Endodermal cell (in vitro differentiated cells): ENCODE results near the gene FN1. TPM values are rescaled to one million over a fixed set of nuclear protein-coding genes. Genes with fewer than 3 reads are reported as not detected.

Experiments
- DNase-seq: peaks from one replicate; pipeline ENCODE4 v3.0.0-alpha.2; 2017
- H3K27ac ChIP-seq: 2 replicates; pipeline ENCODE4 v1.5.1; 2013; ENCODE audit warnings: mild to moderate bottlenecking, low read depth, low read length, moderate library complexity
- H3K27me3 ChIP-seq: 2 replicates; pipeline ENCODE4 v1.6.1; 2013; ENCODE audit warnings: mild to moderate bottlenecking, low read length, moderate library complexity; ENCODE audit not compliant: insufficient read depth, control insufficient read depth, poor library complexity, severe bottlenecking
- H3K36me3 ChIP-seq: 2 replicates; pipeline ENCODE4 v1.7.0; 2013; ENCODE audit warnings: mild to moderate bottlenecking, low read length, moderate library complexity; ENCODE audit not compliant: control insufficient read depth, insufficient read depth
- H3K4me1 ChIP-seq: one replicate; pipeline ENCODE4 v1.7.0; 2013; ENCODE audit warnings: low read length; ENCODE audit not compliant: control insufficient read depth, insufficient read depth
- H3K4me3 ChIP-seq: 2 replicates; pipeline ENCODE4 v1.5.1; 2013; ENCODE audit warnings: mild to moderate bottlenecking, low read length, moderate library complexity
- H3K9ac ChIP-seq: 2 replicates; pipeline ENCODE4 v1.6.1; 2013; ENCODE audit warnings: mild to moderate bottlenecking, low read length, moderate library complexity; ENCODE audit not compliant: poor library complexity, severe bottlenecking; ENCODE audit errors: extremely low read depth
- H3K9me3 ChIP-seq: 2 replicates; pipeline ENCODE4 v1.6.1; 2013; ENCODE audit warnings: mild to moderate bottlenecking, low read length, moderate library complexity; ENCODE audit not compliant: control insufficient read depth
- H3K27ac Mint-ChIP-seq: 2 replicates; pipeline ENCODE4 v1.8.0; 2020; ENCODE audit warnings: mixed read lengths
- H3K27me3 Mint-ChIP-seq: 2 replicates; pipeline ENCODE4 v1.8.0; 2021; ENCODE audit warnings: mild to moderate bottlenecking, mixed read lengths; ENCODE audit not compliant: insufficient read depth
- H3K36me3 Mint-ChIP-seq: 2 replicates; pipeline ENCODE4 v1.8.0; 2020; ENCODE audit warnings: low read depth, mixed read lengths
- H3K4me1 Mint-ChIP-seq: 2 replicates; pipeline ENCODE4 v1.8.0; 2020; ENCODE audit warnings: mixed read lengths
- H3K4me3 Mint-ChIP-seq: 2 replicates; pipeline ENCODE4 v1.8.0; 2020; ENCODE audit warnings: mild to moderate bottlenecking, moderate library complexity, mixed read lengths
- H3K9me3 Mint-ChIP-seq: 2 replicates; pipeline ENCODE4 v1.8.0; 2020; ENCODE audit warnings: mild to moderate bottlenecking, mixed read lengths
- WGBS, 2 experiments: methylation state at CpG; one replicate each; pipeline versions ENCODE4 v1.1.5 to v1.1.7; 2013; ENCODE audit warnings: missing lambda C conversion rate in 2 of 2, mixed read lengths in 1 of 2; ENCODE audit not compliant: insufficient coverage in 1 of 2, insufficient read length in 1 of 2; 5-methylcytosine and 5-hydroxymethylcytosine counted together
- total RNA-seq, 2 donors: library from RNA; stranded (reverse); fragmentation: NEBNext Ultra II Directional in 1 of 2; extraction: Animal tissue kit (Norgen Biotek cat#: 25700) in 1 of 2; gene quantifications; 2 replicates in 1 of 2; 3 replicates in 1 of 2; pipeline ENCODE4 v1.2.1, GENCODE V29; 2021
- TF ChIP-seq, protein P1 (sequence below): fragments of 200-600 bp; sonication (generic); conservative IDR thresholded peaks from 2 replicates; pipeline ENCODE4 v1.5.0; 2021; ENCODE audit warnings: antibody characterized with exemption, mild to moderate bottlenecking

Gene FN1
- total RNA-seq, 2 donors from 2014 or later: 2,721 to 2,960 TPM

GRCh38 chr2:215461836-215462532 is 26.1 kb upstream of the FN1 start:
- DNase-seq: no peak
- H3K9me3 ChIP-seq: no peaks in the 10 kb centered on the region
- H3K27ac ChIP-seq: no peak overlapping the region
- H3K4me3 ChIP-seq: no peak overlapping the region
- no peaks in the 10 kb centered on the region for H3K27me3 Mint-ChIP-seq
- 93 to 100% methylated on average over 3 to 5 of the region's 5 CpGs for WGBS, 2 experiments
- no peaks in the 10 kb centered on the region for H3K4me1 ChIP-seq
- H3K36me3 Mint-ChIP-seq: no peaks in the 10 kb centered on the region
- H3K4me1 Mint-ChIP-seq: peaks cover 6% of the 10 kb centered on the region
- H3K9ac ChIP-seq: no peak overlapping the region
- no peaks in the 10 kb centered on the region for H3K9me3 Mint-ChIP-seq
- no peak overlapping the region for H3K4me3 Mint-ChIP-seq
- no peaks in the 10 kb centered on the region for H3K27me3 ChIP-seq
- H3K36me3 ChIP-seq: no peaks in the 10 kb centered on the region
- TF ChIP-seq, protein P1, sequence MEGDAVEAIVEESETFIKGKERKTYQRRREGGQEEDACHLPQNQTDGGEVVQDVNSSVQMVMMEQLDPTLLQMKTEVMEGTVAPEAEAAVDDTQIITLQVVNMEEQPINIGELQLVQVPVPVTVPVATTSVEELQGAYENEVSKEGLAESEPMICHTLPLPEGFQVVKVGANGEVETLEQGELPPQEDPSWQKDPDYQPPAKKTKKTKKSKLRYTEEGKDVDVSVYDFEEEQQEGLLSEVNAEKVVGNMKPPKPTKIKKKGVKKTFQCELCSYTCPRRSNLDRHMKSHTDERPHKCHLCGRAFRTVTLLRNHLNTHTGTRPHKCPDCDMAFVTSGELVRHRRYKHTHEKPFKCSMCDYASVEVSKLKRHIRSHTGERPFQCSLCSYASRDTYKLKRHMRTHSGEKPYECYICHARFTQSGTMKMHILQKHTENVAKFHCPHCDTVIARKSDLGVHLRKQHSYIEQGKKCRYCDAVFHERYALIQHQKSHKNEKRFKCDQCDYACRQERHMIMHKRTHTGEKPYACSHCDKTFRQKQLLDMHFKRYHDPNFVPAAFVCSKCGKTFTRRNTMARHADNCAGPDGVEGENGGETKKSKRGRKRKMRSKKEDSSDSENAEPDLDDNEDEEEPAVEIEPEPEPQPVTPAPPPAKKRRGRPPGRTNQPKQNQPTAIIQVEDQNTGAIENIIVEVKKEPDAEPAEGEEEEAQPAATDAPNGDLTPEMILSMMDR: no peak
- H3K27ac Mint-ChIP-seq: no peak overlapping the region

DNA sequence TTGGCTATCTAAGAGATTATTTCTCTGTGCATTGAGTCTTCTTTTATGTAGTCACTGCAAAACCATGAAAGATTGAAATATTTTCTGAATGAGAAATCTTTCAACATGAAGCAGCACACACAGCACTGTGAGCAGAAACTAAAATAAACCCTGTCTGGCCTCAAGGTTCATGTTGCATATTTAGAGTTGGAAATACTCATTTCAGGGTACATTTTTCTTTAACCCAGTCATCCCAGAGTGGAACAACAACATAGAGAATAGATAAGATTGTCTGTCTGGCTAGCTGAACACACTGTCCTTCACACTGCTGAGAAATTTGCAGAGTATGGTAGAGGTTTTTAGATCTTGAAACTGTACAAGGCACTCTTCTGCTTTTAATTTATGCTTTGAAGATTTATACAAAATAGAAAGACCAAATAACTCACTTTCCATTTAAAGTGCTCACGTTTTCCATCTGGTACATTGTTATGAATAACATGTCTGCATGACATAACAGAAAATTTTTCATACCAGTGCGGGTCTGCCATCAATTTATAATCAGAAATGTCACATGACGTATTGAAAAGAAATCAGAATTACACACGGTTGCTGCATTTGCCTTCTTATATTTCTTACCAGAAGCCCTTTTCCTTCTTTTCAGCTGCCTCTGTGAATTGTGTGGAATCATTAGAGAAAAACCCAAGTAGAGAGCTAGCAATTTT is 25.0 kb upstream of the FN1 start:
- TF ChIP-seq, protein P1: no peak
- Histone ChIP-seq H3K9ac (no peak overlapping the region), H3K9me3 (no peaks in the 10 kb centered on the region), H3K36me3 (no peaks in the 10 kb centered on the region), H3K27ac (no peak overlapping the region), H3K27me3 (no peaks in the 10 kb centered on the region), H3K4me1 (no peaks in the 10 kb centered on the region), H3K4me3 (no peak overlapping the region)
- WGBS, 2 experiments: 94 to 97% methylated on average over 3 to 4 of the region's 4 CpGs
- no peak overlapping the region for H3K4me3 Mint-ChIP-seq
- no peaks in the 10 kb centered on the region for H3K27me3 Mint-ChIP-seq
- H3K36me3 Mint-ChIP-seq: no peaks in the 10 kb centered on the region
- no peak overlapping the region for H3K27ac Mint-ChIP-seq
- H3K4me1 Mint-ChIP-seq: peaks cover 3% of the 10 kb centered on the region
- H3K9me3 Mint-ChIP-seq: no peaks in the 10 kb centered on the region
- DNase-seq: no peak

GRCh38 chr2:215455958-215456357 is 20.1 kb upstream of the FN1 start:
- 80 to 91% methylated on average over 2 to 3 of the region's 3 CpGs for WGBS, 2 experiments
- no peaks in the 10 kb centered on the region for H3K27me3 ChIP-seq

More at GRCh38 chr2:215455958-215456357, 20.1 kb upstream of the FN1 start:
- Histone ChIP-seq H3K9me3 (no peaks in the 10 kb centered on the region), H3K27ac (no peak overlapping the region), H3K36me3 (no peaks in the 10 kb centered on the region), H3K4me3 (no peak overlapping the region), H3K4me1 (no peaks in the 10 kb centered on the region), H3K9ac (no peak overlapping the region)
- Mint-ChIP-seq H3K4me3 (no peak overlapping the region), H3K4me1 (peaks cover 12% of the 10 kb centered on the region), H3K9me3 (no peaks in the 10 kb centered on the region), H3K36me3 (peaks cover under 1% of the 10 kb centered on the region), H3K27ac (no peak overlapping the region), H3K27me3 (no peaks in the 10 kb centered on the region)
- no peak for DNase-seq
- TF ChIP-seq, protein P1: no peak
